ENCODE data around the gene IQCF2. TPM values are rescaled to one million over a fixed set of nuclear protein-coding genes. Genes with fewer than 3 reads are reported as not detected.

IQCF2 gene
- total RNA-seq, 1 donor from 2014 or later = not detected

- no peak overlapping the region for H3K27ac ChIP-seq (replicated peaks)
- peaks cover 37% of the 10 kb centered on the region for H3K27me3 ChIP-seq (ENCODE audit: low read depth)
- no peaks in the 10 kb centered on the region for H3K4me1 ChIP-seq
- no peaks in the 10 kb centered on the region for H3K36me3 ChIP-seq
- no peak for TF ChIP-seq CTCF (IDR thresholded peaks at IDR 0.05; ENCODE audit: borderline replicate concordance)
- intact Hi-C loops (cut with micrococcal nuclease) = no loop called here
- no peak for DNase-seq
- H3K4me3 ChIP-seq = no peak overlapping the region
- no peaks in the 10 kb centered on the region for H3K9me3 ChIP-seq (replicated peaks)
These were observed 27.2 kb downstream of the IQCF2 start for GRCh38 chr3:51888463-51889105.

- Histone ChIP-seq H3K36me3 (no peaks in the 10 kb centered on the region), H3K9me3 (replicated peaks) (no peaks in the 10 kb centered on the region), H3K4me3 (no peak overlapping the region), H3K27me3 (ENCODE audit: low read depth) (peaks cover 47% of the 10 kb centered on the region), H3K4me1 (no peaks in the 10 kb centered on the region), H3K27ac (replicated peaks) (no peak overlapping the region)
- TF ChIP-seq CTCF (IDR thresholded peaks at IDR 0.05; ENCODE audit: borderline replicate concordance) = no peak
- intact Hi-C loops (cut with micrococcal nuclease) = no loop called here
- no peak for DNase-seq
These were observed 30.0 kb downstream of the IQCF2 start for GRCh38 chr3:51891242-51892039.

- Histone ChIP-seq H3K27me3 (ENCODE audit: low read depth) (peaks cover 57% of the 10 kb centered on the region), H3K36me3 (no peaks in the 10 kb centered on the region), H3K9me3 (replicated peaks) (no peaks in the 10 kb centered on the region), H3K4me1 (no peaks in the 10 kb centered on the region), H3K4me3 (no peak overlapping the region), H3K27ac (replicated peaks) (no peak overlapping the region)
- no peak for TF ChIP-seq CTCF (IDR thresholded peaks at IDR 0.05; ENCODE audit: borderline replicate concordance)
- intact Hi-C loops (cut with micrococcal nuclease) = no loop called here
- DNase-seq = no peak
These were observed 33.0 kb downstream of the IQCF2 start for GRCh38 chr3:51894391-51894790.

- Histone ChIP-seq H3K4me1 (no peaks in the 10 kb centered on the region), H3K36me3 (no peaks in the 10 kb centered on the region), H3K27me3 (ENCODE audit: low read depth) (peaks cover 57% of the 10 kb centered on the region), H3K9me3 (replicated peaks) (no peaks in the 10 kb centered on the region), H3K27ac (replicated peaks) (no peak overlapping the region), H3K4me3 (no peak overlapping the region)
- intact Hi-C loops (cut with micrococcal nuclease) = no loop called here
- no peak for DNase-seq
- TF ChIP-seq CTCF (IDR thresholded peaks at IDR 0.05; ENCODE audit: borderline replicate concordance) = no peak
These were observed 33.5 kb downstream of the IQCF2 start for GRCh38 chr3:51894939-51895338.

GRCh38 chr3:51896607-51897305 lies 35.3 kb downstream of the IQCF2 start:
- Histone ChIP-seq H3K4me1 (no peaks in the 10 kb centered on the region), H3K27ac (replicated peaks) (no peak overlapping the region), H3K9me3 (replicated peaks) (no peaks in the 10 kb centered on the region), H3K36me3 (no peaks in the 10 kb centered on the region), H3K27me3 (ENCODE audit: low read depth) (peaks cover 62% of the 10 kb centered on the region), H3K4me3 (no peak overlapping the region)
- DNase-seq = no peak
- intact Hi-C loops (cut with micrococcal nuclease) = no loop called here
- TF ChIP-seq CTCF (IDR thresholded peaks at IDR 0.05; ENCODE audit: borderline replicate concordance) = no peak

All from left ventricle myocardium inferior (tissue), 1 donor.